GM08714 (cell line): Measurements from ENCODE around the gene PRDM15.

Experiments used
- H3K4me3 ChIP-seq: fragments of 200-500 bp; sonication (Bioruptor generic); 2 replicates; pipeline ENCODE4 v1.5.1; 2014; ENCODE audit warnings: mild to moderate bottlenecking, low read length, inconsistent platforms
- ZNF274 ChIP-seq: IDR thresholded peaks from 2 replicates; pipeline ENCODE4 v1.6.1; 2012; ENCODE audit warnings: mild to moderate bottlenecking, low read depth, low read length

The PRDM15 gene

DNA sequence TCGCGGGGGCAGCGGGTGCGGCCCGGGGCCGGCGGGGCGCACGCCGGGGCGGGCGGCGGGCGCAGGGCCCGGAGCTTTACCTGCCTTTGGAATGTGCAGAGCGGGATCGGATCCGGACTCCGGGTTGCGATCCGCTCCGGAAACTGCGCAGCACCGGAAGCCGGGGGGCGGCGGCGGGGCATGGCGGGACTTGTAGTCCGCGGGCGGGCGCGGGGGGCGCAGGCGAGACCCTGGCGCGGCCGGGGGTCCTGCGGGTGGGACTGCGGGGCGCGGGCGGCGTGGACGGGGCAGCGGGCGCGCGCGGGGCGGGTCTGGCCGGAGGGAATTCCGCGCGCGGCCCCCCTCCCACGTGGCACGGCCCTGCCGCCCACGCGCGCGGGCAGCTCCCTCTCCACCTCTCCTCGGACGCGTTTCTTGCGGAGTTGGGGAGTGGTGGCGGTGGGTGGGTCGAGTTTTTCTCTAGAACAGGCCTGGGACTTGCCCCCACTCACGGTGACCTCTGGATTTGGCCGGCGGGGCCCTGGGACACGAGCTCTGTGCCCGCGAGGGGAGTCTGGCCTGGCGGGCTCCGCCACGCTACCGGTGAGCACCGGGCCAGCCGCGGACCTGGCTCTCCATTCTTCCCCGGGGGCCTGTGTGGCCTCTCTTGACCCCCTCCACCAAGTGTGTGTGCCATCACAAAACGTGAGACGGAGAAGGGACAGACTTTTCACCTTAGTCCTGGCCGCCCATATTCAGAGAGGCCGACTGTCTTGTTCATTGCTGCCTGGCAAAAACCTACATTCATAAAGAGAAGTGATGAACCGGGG, at the start of gene PRDM15:
Gene PRDM15, minus strand, starts transcription at position 155 of the 809 bp plus-strand sequence. CDS start 18,981 bp downstream, outside the sequence.
- no peak for TF ChIP-seq ZNF274
- H3K4me3 ChIP-seq: peak within 1 kb of the TSS; percentile 69

- no peak overlapping the region; the same call in 1 of the 2 replicates for H3K4me3 ChIP-seq
- no peak for TF ChIP-seq ZNF274
These were observed 49.6 kb upstream of the PRDM15 start for GRCh38 chr21:41928621-41929220.

- no peak for TF ChIP-seq ZNF274
- H3K4me3 ChIP-seq: no peak overlapping the region
These were observed 48.7 kb upstream of the PRDM15 start for GRCh38 chr21:41927727-41928409.

GRCh38 chr21:41926807-41927171, 47.6 kb upstream of the PRDM15 start:
- H3K4me3 ChIP-seq: peak overlapping the region; percentile 65; the same call in 1 of the 2 replicates

DNA sequence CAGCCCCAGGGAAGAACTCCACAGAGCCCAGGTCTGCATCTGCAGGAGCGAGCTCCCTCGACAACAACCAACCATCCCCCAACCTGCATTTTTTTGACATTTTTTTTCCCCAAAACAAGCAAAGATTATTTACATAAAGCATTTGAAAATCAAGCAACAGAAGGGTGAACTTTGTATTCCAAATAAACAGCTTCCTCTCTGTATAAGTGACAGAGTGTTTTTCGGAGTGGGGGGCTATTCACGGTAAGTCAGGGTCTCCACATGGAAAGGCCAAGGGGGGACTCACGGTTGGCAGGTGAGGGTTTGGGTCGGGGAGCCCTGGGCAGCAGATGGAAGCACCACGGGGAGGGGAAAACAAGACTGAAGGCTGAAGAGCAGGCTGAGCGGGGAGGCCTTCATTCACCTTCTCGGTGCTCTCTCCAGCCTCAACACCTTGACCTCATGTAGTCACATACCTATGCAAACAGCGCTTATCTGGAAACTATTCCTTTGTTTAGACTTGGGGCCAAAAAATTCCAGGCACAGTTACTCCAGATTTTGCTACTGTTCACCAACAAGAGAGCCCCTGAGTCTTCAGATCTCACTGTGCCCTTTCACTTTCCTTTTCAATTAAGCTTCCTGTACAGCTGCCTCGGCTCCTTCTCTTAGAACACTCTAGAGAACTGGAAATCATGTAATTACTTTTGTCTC, 47.1 kb upstream of the PRDM15 start:
- peak overlapping the region; percentile 65 for H3K4me3 ChIP-seq
- TF ChIP-seq ZNF274: no peak

More at GRCh38 chr21:41926807-41927171, 47.6 kb upstream of the PRDM15 start:
- TF ChIP-seq ZNF274: no peak

- TF ChIP-seq ZNF274: no peak
- peak overlapping the region; percentile 65; the same call in 1 of the 2 replicates for H3K4me3 ChIP-seq
These were observed 46.6 kb upstream of the PRDM15 start for GRCh38 chr21:41925767-41926116.

GRCh38 chr21:41924368-41924754, 45.2 kb upstream of the PRDM15 start:
- no peak for TF ChIP-seq ZNF274
- H3K4me3 ChIP-seq: peak overlapping the region; percentile 19; the same call in 1 of the 2 replicates

GRCh38 chr21:41923631-41924367, 44.7 kb upstream of the PRDM15 start:
- TF ChIP-seq ZNF274: no peak
- H3K4me3 ChIP-seq: peak overlapping the region; percentile 19; the same call in 1 of the 2 replicates

DNA sequence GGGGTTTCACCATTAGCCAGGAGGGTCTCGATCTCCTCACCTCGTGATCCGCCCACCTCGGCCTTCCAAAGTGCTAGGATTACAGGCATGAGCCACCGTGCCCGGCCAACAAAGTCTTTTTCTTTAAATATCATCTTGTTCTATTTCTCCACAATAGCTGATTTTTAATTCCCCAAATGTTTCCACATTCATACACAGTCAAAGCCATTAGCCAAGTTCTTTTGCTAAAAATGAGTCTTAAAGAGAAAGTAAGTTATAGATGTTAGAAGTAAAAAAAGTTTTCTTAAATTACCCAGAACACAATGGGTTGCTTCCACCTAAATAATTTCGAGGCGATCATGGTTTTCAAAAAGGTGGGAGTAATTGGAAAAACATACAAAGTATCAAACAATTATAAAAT, 44.0 kb upstream of the PRDM15 start:
- no peak overlapping the region for H3K4me3 ChIP-seq
- no peak for TF ChIP-seq ZNF274

DNA sequence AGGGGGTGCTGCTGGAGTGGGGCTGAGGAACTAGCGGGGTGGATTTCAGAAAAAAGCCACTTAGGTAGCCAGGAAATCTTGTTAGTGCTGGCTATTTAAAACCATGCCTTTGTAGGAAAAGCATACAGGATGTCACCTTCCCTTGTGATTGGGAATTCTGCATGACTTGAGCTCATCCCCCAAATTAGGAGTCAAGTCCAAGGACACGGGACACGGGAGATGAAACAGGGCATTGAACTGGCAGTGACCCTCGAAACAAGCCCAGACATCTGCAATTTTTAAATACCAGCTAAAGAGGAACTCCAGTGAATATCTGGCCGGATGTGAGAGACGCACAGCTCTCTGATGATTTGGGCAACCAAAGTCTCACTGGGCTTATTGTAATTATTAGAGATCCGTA, 41.9 kb upstream of the PRDM15 start:
- no peak for TF ChIP-seq ZNF274
- H3K4me3 ChIP-seq: no peak overlapping the region

DNA sequence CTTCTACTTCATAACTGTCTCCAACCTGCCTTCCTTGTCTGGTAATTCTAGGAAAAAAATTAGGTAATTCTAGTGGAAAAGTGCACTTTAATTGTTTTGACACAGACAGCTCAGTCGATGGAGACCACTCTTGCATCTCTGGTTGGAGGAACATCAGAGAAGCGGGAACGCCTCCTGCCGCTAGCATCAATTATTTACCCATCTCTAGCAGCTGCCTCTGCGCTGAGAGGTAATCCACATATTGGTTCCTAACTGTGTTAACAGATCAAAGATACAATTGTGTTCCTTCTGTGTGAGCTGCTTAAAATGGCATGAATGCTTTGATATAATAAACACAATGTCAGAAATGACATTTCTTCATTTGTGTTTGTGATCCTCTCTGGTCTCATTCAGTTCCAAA, 41.3 kb upstream of the PRDM15 start:
- no peak overlapping the region for H3K4me3 ChIP-seq
- no peak for TF ChIP-seq ZNF274

GRCh38 chr21:41919666-41920398, 40.7 kb upstream of the PRDM15 start:
- H3K4me3 ChIP-seq: no peak overlapping the region
- TF ChIP-seq ZNF274: no peak

DNA sequence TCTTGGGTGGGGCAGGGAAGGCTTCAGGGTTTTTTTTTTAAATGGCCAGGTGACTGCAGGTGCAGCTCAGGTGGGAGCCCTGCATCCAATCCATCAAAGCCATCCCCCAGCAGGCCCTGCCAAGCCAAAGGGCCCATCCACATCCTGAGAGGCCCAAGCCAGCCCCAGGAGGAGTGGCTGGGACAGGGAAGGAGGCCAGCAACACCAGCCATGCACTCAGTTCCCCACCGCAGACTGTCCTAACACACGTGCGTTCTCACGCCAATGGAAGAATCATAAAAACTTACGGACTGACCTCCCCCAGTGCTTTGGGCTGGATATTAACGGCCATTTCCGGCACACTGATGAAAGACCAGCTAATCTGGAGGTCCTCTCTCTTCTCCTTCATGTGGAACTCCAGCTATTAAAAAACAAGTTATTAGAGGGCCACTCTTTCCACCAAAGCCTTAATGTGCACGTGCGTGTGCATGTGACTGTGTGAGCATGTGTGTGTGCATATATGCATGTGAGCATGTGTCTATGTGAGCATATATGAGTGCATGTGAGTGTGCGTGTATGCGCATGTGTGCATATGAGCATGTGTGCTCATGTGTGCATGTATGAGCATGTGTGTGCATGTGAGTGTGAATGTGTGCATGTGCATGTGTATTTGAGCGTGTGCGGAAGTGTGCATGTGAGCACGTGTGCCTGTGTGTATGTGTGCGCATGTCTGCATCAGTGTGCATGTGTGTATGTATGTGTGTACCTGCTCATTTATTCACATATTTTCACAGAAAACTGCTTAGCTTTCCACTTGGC, 39.6 kb upstream of the PRDM15 start:
- no peak for TF ChIP-seq ZNF274
- H3K4me3 ChIP-seq: no peak overlapping the region
